GM21737 (cell line): Measurements from ENCODE around the gene TNFAIP2.
A peak's percentile ranks its signal among the peaks of the same experiment; 100 is the strongest.

Experiments used
- ATAC-seq: cut with Tn5 transposase; IDR thresholded peaks from one replicate; pipeline ENCODE4 v1.9.1; 2021; ENCODE audit warnings: mild to moderate bottlenecking, moderate library complexity; ENCODE audit not compliant: unreplicated experiment

The TNFAIP2 gene

DNA sequence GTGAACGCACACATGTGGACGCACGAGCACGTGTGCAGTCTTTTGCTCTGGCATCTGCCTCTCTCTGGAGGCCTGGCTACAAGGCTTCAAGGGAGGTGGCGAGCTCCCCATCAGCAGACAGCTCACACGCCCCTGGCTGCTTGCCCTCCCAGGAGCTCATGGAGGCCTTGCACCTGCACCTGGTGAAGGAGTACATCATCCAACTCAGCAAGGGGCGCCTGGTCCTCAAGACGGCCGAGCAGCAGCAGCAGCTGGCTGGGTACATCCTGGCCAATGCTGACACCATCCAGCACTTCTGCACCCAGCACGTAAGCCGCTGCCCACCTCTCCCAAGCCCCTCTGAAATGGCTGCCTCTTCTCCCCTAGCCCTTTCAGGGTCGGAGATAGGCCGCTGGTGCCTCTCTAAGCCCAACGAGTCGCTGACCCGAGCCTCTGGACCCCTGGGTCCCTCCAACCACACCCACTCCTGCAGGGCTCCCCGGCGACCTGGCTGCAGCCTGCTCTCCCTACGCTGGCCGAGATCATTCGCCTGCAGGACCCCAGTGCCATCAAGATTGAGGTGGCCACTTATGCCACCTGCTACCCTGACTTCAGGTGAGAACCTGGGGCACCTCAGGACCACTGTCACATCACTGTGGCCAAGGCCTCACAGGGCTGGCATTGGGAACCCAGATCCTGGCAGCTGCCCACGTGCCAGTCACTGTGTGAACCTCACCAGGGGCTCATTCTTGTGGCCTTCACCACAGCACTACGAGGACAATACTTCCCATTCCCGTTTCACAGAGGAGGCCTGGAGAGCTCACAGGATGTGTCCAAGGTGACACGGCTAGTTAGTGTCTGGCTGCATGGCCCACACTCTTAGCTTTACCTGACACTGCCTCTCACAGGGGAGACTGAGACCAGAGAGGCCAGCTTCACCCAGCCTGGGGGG is 10.2 kb downstream of the TNFAIP2 start:
- no peak for ATAC-seq

DNA sequence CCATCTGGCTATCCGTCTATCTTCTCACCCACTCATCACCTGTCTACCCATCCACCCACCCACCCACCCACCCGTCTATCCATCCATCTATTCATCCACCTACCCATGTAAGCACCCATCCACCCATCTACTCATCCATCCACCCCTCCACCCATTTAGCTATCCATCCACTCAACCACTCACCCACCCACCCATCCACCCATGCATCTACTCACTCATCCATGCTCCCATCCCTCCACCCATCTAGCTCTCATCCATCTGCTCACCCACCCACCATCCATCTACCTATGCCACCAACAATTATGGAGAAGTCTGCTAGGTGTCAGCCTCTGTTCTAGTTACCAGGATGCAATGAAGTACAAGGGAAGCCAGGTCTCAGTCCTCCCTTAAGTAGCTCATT is 11.1 kb downstream of the TNFAIP2 start:
- no peak for ATAC-seq

DNA sequence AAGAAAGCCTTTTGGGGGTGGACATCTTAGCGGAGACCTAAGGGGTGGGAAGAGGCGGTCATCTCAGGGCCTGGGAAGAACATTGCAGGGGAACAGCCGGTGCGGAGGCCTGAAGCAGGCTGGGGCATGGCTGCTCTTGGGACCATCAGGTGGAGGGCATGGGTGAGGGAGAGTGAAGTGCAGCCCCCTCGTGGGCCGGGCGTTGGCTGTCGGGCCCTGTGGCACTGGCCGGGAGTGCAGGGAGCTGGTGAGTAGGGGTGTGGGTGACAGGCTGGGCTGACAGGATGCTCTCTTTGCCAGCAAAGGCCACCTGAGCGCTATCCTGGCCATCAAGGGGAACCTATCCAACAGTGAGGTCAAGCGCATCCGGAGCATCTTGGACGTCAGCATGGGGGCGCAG is 11.7 kb downstream of the TNFAIP2 start:
- no peak for ATAC-seq

DNA sequence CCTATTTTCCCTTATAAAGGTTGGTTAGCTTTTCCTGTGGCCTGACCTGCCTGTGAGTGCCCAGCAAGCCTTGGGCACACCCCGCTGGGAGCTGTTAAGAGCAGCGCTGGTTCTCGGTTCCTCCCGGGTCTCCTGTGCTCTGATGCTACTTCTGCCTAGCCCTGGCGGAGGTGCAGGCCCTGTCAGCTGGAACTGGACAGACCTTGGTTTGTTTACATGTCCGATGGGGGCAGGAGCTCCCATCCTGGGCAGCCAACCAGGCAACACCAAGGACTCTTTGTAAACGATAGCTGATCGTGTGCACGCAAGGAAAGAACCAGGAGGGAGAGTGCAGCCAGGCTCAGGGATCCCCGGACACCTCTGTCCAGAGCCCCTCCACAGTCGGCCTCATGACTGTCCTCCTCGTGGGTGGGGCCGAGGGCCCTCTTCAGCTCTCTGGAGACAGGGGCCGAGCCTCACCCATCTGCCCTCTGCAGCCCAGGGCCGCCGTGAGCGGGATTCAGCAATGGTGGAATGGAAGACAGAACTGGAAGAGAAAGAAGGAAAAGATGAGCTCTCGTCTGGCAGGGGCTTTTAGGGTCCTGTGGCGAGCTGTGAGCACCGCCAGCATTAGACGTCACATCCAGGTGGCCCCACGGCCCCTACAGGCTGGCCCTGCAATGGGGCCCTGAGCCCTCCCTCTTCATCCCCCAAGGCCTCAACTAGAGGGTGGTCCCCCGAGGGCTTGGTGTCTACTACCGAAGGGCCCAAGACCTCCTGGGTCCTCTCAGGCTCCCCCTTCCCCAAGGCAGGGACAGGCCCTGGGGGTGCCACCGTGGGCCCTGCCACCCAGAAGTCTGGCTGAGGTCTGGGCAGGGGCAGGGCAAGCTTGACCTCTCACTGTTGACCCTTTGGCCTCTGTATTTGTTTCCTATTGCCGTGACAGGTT is 12.3 kb downstream of the TNFAIP2 start:
- no peak for ATAC-seq

DNA sequence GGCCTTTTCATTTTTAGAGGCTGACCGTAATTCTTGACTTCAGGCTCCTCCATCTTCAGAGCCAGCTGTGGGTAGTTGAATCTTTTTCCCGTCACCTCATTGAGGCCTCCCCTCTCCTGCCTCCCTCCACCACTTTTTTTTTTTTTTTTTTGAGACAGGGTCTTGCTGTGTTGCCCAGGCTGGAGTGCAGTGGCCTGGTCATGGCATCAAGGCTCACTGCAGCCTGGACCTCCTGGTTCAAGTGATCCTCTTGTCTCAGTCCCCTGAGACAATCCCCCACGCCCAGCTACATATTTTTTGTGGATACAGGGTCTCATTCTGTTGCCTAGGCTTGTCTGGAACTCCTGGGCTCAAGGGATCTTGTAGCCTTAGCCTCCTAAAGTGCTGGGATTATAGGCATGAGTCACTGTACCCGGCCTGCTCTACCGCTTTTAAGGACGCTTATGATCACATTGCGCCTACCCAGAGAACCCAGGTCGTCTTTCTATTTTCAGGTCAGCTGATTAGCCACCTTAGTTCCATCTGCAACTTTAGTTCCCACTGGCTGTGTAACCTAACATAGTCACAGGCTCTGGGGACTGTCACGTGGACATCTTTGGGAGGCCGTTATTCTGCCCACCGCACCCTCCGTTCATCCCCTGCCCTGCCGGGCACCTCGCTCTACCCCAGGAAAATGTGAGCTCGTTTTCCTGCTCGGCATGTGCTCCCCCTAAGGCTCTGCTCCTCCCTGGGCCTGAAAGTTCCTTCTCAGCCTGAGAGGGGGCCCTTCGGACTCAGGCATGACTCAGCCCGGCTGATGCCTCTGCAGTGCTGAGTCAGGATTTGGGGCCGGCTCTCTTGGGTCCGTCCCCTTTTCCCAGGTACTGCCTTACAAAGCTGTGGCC is 13.4 kb downstream of the TNFAIP2 start:
- no peak for ATAC-seq

DNA sequence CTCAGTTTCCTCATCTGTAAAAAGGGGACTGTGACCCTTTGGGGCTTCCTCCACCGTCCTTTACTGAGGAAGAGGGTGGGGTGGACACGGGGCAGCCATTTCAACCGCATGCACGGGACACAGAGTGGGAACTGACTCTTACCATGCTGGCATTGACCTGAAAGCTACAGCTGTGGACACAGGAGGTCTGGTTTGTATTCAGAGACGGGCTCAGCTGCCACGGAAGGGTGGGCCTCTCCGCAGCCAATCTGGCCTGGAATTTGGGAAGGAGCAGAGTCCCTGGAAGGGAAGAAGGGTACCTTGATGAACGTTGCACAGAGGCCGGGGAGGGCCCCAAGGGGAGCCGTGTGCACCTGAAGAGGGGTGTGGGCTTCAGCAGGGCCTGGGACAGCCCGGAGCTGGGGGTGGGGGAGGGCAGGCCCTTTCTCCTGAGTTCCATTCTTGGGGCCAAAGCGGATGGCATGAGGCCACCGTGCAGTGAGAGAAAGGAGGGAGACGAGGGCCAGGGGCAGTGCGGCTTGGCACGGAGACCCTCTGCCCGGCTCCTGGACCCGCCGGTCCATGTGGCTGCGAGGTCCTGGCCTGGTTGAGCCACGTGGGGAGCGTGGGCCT is 14.5 kb downstream of the TNFAIP2 start:
- no peak for ATAC-seq

DNA sequence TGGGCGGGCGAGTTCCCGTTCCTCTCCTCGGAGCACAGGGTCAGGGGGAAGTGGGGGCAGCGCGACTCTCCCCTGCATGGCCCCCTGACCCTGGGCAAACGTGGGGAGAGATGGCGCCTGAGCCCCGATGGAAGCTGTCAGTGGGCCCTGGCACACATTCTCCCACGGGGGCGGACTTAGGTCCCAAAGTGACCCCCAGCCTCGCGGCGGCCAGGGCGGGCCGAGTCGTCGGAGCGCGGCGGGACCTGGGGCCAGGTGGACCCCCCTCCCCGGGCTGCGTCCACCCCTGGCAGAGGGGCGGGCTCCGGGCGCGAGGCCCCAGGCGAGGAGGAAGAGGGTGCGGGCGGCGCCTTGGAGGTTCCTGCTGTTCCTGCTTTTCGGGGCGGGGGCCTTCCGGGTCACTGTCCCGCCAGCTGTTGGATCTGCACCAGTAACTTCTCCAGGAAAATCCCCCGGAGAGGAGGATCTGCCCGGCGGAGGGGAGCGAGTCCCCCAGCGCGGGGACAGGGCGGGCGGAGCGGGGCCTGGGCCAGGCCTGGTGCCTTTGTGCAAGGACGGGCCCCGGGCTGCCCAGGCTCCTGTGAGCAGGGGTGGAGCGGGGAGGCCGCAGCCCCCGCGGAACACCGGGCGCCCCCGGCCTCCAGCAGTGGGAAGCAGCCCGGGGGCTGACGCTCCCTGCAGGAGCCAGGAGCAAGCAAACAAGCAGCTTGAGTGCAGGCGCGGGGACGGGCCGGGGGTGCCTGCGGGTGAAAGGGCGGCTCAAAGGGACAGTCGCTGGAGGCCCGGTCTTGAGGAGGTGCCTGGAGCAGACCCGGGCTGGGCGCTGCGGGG is 15.3 kb downstream of the TNFAIP2 start:
- no peak for ATAC-seq

DNA sequence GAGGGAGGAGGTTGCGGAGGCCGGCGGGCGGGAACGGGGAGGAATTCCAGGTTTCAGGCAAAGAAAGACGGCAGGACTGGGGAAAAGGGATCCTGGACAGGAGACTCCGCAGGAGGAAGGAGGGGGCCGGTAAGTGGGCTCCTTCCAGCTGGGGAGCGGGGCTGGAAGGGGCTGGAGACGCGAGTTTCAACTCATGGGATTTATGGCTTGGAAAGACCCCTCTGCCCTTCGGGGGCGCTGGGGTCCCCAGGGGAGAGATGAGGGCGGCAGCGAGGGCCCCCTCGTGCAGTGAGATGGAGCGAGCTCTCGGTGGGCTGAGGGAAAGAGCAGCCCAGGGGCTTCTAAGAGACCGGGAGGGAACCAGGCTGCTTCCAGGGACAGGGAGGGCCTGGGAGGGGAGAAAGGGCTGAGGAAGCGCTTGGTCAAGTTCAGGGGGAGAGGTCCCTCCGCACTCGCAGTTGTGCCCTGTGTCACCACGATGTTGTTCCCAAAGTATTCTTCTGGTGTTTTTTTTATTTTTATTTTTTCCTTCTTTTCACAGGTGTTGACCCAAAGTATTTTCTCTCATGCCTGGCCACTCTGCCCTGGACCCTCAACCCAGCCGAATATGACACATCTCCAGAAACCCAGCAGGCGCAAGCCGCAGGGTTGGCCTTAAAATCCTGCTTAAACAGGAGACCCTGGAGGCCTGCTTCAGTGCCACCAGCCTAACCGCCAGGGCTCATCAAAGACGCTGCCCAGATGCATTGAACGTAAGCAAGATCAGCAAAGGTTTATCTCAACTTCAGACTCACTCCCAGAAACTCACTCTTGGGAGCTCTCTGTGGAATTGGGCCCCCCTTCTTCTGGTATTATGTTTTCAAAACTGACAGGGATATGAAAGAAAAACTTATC is 16.1 kb downstream of the TNFAIP2 start:
- ATAC-seq = no peak

DNA sequence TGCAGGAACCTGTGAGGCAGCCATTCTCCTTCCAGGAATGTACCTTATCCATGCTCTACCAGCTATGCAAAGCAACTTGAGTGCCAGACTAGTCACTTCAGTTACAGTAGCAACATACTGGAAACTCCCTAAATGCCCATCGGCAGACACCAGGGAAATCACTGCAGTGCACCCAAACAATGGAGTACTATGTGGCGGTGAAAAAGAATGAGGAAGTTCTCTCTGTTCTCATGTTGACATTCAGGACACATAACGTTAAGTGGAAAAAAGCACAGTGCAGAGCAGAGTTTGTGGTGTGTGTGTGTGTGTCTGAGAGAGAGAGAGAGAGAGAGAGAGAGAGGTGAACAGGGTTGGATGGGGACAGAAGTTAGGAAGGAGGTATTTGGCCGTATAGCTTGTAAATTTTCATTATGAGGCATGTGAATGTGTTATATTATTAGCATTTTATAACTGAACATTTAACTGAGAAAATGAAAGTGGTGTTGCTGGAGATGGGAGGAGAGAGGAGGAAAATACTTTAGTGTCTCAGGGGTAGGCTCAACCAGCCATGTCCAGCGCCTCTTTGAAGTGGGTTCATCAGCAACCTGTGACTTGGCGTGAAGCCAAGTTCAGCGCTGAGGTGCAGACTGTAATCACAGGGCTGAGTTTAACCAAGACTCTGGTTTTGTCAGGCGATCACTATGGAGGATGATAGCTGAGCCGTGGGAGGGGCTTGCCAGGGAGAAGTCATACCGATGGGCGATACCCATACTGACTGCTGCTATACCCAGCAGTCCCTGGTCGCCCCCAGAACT is 17.3 kb downstream of the TNFAIP2 start:
- peak; percentile 57 for ATAC-seq

DNA sequence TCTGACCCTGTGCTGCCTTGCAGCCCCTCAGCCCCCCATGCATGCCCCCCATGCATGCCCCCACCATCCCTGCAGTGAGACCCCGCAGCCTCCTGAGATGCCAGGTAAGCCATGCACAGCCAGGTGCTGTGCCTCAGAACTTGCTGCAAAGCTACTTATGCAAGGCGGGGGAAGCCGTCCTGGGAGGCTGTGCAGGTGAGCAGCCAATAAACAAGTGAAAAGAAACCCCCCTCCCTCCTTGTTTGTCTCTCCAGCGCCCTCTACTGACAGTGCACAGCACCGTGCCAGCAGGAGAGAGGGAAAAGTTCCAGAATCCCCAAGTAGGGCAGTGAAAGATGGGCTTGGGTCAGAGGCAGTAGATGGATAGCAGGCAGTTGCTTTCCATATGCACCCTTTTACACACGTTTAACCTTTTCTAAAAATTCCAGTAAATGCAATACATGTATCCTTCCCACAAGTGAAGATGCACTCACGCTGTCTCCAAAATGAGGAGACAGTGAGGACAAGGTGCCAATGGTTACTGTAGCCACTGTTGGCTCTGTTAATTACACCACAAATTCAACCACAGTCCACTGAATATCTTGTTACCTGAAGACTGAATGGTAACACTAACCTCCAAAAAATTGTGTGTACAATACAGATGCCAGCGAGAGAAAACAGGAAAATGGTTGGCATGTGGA is 18.0 kb downstream of the TNFAIP2 start:
- no peak for ATAC-seq

DNA sequence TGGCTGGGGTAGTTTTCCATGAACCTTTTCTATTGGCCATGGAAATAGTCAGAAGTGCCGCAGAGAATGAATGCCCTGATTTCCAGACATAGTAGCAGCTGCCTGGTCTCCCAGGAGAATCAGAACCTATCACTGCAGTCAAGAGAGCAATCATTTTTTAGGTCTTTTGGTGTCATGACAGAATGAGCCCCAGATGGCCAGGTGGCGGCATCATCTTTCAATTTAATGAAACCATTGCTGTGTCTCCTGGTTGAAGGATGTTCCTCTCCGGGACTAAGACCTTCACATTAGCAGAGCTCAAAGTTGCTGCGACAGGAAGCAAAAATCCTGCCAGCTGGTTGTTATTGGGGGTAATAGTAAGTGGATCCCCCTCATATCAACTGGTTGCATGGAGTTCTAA is 18.8 kb downstream of the TNFAIP2 start:
- ATAC-seq = no peak

DNA sequence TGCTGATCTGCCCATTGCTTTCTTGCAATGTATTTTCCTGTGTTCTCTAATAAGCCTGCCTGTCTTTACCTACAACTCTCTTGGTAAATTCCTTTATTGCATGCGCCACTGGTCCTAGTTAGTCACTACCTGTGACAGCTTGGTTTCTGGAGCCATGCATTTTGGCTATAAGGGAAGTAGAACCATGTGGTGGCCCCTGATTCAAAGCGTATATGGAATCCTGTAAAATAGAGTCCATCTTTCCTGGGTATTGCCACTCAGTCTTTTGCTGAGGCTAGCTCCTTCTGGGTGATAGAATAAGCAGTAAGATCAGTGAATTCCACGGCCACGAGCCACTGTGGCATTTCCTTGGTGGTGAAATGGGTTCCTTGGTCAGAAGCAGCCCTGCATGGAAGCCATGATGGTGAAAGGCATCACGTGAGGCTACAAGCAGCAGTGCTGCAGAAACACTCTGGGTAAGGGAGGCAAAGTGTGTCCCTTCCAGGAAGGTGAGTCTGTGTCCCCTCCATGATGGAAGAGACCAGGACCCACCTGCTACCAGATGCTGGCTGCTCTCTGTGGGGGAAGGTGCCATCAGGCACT is 19.6 kb downstream of the TNFAIP2 start:
- ATAC-seq = no peak

DNA sequence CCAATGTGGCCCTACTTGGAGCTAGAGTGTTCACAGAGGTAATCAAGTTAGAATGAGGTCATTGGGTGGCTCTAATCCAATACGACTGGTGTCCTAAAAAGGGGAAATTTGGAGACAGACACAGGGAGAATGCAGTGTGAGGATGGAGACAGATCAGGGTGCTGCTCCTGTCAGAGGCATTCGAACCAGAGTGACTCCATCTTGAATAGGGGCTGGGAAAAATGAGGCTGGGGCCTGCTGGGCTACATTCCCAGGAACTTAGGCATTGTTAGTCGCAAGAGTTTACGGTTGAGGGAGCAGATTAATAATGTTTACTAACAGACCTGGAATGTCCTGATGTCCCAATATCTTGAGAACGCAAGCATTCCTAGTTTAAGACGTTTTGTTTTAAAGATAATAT is 20.2 kb downstream of the TNFAIP2 start:
- ATAC-seq = no peak

DNA sequence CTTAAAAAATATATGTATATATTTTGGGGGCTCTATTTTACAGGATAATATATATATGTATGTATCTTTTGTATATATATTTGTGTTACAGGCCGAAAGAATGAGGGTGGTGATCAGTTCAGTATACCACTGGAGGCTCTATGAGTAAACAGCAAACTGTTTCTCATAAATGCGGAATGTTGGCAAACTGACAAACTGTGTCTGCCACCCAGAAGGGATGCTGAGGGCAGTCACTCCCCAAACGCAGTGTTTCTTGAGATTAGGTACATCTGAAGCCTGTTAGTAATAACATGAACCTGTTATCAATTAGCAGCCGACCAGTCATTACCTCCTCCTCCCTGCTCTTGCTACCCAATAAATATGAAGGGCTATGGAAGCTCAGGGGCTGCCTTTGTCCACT is 20.8 kb downstream of the TNFAIP2 start:
- ATAC-seq = no peak

DNA sequence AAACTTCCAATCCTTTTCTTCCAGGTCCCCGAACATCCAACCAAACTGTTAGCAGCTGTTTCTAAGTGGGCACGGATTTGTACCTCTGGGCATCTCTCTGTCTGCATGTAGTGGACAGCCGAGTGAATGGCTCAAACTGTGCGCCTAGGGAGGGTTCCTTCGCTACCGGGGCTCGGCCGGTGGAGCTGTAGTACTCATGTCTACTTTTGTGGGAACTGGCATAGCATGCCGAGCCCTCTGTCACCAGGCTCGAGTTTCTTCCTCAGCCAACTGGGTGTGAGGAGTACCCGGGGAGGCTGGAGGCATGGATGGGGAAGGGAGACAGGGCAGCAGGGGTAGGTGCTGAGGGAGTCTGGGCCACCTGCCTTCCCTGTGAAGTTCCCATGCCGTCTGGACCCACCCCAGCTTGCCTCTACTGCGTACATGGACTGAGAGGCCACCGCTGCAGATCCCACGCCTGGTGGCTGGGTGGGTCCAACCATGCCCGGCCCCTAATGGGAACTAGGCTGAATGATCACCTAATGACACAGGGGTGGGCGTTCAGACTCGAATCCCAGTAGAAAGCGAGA is 23.0 kb downstream of the TNFAIP2 start:
- ATAC-seq = no peak
